Sigmoid colon (tissue), 4 donors: ENCODE data around the gene COBL.

Experiments
- EP300 ChIP-seq, 4 donors: sonication (generic); formaldehyde crosslinking; IDR thresholded peaks; one replicate each; pipeline ENCODE4 v1.6.1; 2017; ENCODE audit warnings: antibody characterized with exemption in 4 of 4
- POLR2A ChIP-seq, 2 donors: fragments of 450-650 bp; IDR thresholded peaks; one replicate each; pipeline ENCODE4 v1.6.1; 2016; ENCODE audit warnings: antibody characterized with exemption in 2 of 2, mild to moderate bottlenecking in 2 of 2, moderate library complexity in 2 of 2
- TF ChIP-seq, protein P1 (sequence below), 4 experiments: fragments of 450-650 bp in 3 of 4; fragments of 200-600 bp in 1 of 4; IDR thresholded peaks; one replicate each; pipeline ENCODE4 v1.5.1; 2016 to 2019; ENCODE audit warnings: antibody characterized with exemption in 4 of 4, mild to moderate bottlenecking in 3 of 4, moderate library complexity in 2 of 4

GRCh38 chr7:51217804-51218203, 98.8 kb downstream of the COBL start:
- TF ChIP-seq POLR2A (IDR thresholded peaks at IDR 0.05) (no peak), EP300 (IDR thresholded peaks at IDR 0.05) (no peak)
- TF ChIP-seq, protein P1, sequence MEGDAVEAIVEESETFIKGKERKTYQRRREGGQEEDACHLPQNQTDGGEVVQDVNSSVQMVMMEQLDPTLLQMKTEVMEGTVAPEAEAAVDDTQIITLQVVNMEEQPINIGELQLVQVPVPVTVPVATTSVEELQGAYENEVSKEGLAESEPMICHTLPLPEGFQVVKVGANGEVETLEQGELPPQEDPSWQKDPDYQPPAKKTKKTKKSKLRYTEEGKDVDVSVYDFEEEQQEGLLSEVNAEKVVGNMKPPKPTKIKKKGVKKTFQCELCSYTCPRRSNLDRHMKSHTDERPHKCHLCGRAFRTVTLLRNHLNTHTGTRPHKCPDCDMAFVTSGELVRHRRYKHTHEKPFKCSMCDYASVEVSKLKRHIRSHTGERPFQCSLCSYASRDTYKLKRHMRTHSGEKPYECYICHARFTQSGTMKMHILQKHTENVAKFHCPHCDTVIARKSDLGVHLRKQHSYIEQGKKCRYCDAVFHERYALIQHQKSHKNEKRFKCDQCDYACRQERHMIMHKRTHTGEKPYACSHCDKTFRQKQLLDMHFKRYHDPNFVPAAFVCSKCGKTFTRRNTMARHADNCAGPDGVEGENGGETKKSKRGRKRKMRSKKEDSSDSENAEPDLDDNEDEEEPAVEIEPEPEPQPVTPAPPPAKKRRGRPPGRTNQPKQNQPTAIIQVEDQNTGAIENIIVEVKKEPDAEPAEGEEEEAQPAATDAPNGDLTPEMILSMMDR (IDR thresholded peaks at IDR 0.05): no peak
